Activated T-helper 9 cell treated with anti-CD3 and anti-CD28 coated beads, Interleukin-2, amount 50 U/mL, for 16 hours (primary cell): ENCODE data around the gene NFIL3.
"Not testable (repeated sequence)": the region's sequence is repeated elsewhere in the genome, so short reads cannot be mapped to it uniquely, and the experiment has no call there.

Source experiments
- DNase-seq: peaks from one replicate; pipeline ENCODE4 v3.0.0-alpha.2; 2020; ENCODE audit warnings: low read depth

Gene NFIL3

DNA sequence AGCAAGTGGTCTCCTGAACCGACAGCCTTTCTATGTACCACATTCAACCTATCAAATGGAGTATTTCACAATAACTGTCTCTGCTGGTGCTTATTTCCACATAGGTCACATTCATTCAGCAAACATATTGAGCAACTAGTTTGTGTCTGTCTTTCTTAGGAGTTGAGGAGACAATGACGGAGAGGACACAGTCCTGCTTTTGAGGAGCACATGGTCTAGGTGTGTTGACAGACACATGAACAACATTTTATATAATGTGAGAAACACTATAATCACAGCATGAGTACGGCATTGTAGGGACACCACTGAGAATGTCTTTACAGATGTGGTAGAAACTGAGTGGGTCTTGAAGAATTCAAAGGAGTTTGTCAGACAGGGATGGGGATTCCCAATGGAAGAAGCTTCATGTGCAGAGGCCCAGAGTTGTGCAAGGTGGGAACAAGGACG lies 28.5 kb downstream of the NFIL3 start:
- DNase-seq: no peak

DNA sequence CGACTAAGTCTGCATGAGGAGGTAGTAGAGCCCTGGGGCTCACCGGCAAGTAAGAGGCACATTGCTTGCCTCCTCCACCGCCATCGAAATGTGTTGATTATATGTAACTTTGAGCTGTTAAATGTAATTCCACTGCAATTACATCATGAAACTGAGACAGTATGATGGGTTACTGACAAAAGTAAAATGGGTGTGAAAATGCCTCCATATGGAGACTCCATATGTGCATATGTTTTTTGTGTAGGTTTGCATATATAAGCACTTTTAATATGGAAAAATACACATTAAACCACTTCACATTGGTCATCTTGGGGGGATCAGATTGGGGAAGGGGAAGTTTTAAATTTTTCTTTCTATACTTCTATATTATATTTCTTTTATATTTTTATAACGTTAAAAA lies 29.8 kb downstream of the NFIL3 start:
- no peak for DNase-seq

DNA sequence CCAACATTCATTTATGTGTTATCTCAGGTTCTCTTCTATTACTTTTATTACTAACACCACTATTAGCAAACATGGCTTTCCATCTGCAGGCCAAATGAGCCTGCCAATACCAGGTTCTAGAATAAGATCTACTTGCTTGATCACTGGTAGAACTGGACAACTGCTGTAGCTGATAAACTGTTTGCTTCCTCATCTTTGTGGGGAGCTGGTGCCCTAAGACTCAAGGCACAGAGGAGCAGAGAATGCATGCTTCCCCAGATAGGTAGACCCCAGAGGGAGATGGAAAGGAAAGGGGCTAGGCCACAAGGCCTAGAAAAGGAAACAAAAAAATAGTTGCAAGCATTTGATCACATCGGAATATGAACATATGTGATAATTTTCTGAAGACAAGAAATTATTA lies 31.2 kb downstream of the NFIL3 start:
- DNase-seq: no peak

DNA sequence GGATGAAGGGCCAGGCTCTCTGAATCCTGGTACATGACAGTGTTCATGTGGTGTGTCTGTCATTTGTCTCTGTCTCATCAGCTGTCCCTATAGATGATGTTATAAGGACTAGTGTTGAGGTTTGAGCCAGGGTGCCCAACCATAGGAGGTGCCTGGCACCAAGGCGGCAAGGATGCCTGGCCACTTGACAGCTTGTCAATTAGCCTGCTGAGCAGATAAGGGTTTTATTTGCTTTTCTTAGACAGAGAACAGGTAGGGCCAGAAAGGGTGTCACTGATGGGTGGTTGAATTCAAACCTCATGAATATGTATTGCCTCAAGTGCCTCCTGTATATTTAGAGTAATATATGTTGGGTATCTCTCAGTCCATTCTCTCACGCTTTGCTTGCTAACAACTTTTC lies 31.8 kb downstream of the NFIL3 start:
- no peak for DNase-seq

DNA sequence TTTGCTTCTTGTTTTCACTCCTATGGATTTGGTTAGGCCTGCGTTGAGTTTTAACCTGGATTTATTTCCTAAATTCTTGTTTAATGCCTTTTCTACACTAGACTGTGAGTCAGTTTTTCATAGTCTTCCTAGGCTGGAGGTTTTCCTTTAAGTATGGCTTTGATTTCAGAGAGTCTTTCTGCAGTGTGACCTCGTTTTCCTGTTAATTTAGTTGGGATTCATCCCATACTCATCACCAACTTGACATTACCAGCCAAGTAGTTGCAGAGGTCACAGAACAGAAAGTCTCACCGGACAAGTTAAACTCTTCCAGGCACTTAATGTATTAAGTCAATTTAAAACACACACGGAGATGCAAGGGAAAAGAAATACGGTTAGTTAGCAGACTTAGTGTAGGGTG lies 32.2 kb downstream of the NFIL3 start:
- DNase-seq: no peak

DNA sequence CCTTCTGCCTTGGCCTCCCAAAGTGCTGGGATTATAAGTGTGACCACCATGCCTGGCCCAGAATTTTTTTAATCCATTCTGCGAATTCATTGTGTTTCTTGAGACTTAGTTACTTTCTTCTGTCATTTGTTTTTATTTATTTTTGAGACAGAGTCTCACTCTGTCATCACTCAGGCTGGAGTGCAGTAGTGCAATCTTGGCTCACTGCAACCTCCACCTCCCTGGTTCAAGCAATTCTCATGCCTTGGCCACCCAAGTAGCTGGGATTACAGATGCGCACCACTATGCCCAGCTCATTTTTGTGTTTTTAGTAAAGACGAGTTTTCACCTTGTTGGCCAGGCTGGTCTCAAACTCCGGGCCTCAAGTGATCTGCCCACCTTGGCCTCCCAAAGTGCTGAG lies 33.9 kb downstream of the NFIL3 start:
- DNase-seq: not testable (repeated sequence)

DNA sequence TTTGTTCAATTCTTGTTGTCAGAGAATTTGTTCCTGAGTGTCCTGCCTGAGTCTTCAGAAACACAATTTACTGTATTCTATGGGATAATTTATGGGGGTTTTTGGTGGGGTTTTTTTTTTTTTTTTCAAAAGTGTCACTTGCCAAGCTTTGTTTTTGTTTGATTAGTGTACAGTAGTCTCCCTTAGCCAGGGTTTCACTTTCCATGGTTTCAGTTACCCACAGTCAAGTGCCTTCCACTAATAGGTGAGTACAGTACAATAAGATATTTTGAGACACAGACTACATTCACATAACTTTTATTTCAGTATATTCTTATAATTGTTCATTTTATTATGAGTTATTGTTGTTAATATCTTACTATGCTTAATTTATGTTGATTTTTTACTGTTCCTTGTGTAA lies 36.9 kb downstream of the NFIL3 start:
- no peak for DNase-seq

DNA sequence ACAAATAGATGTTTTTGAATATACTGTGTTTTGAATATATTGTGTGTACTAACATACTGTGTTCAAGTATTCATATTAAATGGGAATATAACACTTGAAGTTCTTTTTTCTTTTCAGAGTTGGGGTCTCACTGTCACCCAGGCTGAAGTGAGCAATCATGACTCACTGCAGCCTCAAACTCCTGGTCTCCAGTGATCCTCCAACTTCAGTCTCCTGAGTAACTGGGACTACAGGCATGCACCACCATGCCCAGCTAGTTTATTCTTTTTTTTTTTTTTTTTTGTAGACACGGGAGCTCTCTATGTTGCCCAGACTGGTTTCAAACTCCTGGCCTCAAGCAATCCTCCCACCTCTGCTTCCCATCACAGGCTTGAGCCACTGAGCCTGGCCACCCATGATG lies 38.7 kb downstream of the NFIL3 start:
- no peak for DNase-seq

DNA sequence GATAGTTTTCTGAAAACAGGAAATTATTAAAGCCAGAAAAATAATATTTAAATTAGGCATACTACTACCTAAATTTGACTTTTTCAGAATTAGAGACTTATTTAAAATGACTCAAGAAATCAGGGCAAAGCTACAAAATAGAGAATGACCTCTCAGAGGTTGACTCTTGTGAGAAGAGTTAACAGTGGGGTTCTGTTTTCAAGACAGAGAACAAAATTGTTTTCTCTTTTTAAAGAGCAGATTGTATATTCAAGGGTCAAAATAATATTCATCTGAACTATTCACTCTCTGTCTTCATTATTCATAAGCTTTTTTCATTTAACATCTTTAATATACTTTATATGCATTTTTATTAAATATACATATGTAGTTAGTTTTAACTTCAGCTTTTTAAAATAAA lies 40.1 kb downstream of the NFIL3 start:
- DNase-seq: no peak

DNA sequence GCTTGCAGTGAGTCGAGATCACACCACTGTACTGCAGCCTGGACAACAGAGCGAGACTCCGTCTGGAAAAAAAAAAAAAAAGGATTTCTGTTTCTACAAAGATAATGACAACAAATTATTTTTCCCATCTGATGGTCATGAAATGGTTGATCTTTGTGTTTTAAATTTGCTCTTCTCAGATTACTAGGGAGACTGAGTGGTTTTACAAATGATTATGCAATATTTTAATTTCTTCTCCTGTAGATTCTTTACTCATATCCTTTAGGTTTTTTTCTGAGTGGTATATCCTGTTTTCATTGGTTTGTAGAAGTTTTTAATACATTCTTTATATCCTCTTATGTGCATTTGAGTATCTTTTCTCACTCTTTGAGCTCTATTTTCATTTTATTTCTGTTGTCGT lies 41.3 kb downstream of the NFIL3 start:
- DNase-seq: no peak

DNA sequence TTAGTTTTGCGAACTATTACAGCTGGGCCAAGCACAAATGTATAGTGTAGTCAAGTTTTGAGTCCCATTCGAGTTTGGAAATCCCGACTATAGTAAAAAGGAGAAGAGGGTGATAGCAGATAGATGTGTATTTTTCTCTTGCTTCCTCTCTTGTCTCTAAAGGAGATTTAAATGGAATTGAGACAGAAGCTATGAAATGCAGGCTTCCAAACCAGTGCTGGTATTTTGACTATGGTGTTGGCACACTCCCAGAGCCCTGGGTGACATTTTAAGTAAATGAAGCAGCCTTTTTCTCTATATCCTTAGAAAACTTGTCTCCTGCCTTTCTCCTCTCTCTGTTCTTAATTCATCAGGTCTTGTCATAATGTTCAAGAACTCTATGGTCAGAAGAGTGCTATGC lies 44.2 kb downstream of the NFIL3 start:
- no peak for DNase-seq

DNA sequence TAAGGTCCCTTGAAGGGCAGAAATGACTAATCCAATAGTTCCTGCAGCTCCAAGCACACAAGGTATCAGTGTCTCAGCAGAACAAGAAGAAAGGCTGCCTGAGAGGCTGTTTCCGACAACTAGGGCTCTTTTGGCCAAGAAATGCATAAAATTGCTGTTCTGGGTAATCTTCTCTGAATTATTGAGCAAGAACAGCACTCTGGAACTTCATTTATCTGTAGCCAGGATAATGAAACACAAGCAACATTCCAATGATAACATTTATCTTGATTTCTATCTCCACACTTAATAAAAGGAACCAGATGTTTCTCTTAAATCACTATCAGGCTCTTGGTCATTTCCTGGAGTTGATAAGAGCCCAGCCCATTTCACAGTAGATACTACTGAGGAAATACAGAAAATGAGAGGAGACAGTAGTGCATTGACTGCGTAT lies 44.9 kb downstream of the NFIL3 start:
- DNase-seq: no peak

DNA sequence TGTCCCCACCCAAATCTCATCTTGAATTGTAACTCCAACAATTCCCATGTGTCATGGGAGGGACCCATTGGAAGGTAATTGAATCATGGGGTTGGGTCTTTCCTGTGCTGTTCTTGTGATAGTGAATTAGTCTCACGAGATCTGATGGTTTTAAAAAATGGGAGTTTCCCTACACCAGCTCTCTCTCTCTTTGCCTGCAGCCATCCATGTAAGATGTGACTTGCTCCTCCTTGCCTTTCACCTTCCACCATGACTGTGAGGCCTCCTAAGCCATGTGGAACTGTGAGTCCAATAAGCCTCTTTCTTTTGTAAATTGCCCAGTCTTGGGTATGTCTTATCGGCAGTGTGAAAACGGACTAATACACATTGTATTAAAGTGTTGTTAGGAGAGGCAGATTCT lies 45.6 kb downstream of the NFIL3 start:
- not testable (repeated sequence) for DNase-seq

DNA sequence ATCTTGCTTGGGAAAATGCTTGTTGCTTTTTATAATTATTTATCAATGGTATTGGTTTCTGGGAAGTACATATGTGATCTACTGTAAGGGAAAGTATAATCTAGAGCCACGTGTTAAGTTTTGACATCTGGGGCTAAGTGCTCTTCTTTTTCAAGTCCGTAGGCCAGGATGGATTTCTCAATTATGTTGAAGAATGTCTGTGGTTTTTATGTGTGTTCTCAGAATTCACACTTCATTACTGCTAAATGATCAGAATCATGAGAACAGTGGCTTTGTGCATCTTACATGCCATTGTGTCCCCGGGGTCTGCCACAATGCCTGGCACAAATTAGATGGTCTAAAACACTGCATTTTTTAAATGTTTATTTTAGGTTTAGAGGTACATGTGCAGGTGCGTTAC lies 47.4 kb downstream of the NFIL3 start:
- DNase-seq: no peak

DNA sequence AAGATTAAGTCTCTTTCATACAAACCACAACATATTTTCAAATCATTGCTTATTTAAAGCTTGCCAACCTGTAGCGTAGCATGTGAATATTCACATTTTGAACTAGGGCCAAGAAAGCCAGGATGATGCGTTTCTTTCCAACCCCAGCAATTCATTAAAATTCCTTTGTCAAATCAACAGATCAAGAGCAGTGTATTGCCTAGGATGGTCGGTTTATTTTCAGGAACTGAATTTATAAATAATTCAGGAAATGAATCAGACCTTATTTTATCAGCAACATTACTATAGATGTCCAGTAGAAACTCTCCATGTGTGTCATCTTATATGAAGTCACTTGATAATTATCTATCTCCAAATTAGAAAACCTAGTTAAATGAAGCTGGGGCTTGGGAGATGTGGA lies 48.7 kb downstream of the NFIL3 start:
- no peak for DNase-seq

DNA sequence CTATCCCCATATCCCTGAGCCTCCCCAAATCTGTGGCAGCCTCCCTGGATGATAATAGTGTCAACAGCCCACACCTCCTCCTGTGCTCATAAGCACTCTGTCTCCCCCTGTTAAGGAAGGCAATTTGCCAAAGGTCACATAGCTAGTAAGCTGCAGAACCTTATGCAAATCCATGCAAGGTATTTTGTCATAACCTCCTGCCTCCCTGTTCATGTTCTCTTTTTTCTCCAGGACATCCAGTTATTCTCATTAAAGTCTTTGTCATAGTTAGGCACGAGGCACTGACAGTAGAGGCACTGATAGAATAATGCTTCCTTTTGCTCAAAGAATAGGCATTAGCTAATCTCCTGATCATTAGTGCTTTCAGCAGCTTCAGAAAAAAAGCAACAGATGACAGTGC lies 51.7 kb downstream of the NFIL3 start:
- DNase-seq: no peak

DNA sequence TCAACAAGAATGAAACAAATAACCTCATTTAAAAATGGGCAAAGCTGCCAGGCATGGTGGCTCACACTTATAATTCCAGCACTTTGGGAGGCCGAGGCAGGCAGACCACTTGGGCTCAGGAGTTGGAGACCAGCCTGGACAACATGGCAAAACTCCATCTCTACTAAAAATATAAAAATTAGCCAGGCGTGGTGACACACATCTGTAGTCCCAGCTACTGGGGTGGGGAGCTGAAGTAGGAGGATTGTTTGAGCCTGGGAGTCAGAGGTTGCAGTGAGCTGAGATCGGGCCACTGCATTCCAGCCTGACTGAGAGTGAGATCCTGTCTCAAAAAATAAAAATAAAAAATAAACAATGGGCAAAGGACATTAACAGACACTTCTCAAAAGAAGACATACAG lies 53.6 kb downstream of the NFIL3 start:
- DNase-seq: not testable (repeated sequence)

DNA sequence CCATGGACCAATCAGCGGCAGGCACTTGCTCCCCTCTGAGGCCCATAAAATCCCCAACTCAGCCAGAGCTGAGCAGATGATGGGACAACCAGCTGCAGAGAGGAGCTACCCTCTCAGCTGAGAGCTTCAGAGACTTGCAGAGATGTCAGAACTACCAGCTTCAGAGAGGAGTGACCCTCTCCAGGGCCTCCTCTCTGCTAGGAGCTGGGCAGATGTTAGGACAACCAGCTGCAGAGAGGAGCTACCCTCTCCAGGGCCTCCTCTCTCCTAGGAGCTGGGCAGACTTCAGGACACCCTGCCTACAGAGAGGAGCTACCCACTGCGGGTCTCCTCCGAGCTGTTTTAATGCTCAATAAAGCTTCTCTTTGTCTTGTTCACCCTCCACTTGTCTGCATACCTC lies 58.9 kb downstream of the NFIL3 start:
- DNase-seq: no peak

DNA sequence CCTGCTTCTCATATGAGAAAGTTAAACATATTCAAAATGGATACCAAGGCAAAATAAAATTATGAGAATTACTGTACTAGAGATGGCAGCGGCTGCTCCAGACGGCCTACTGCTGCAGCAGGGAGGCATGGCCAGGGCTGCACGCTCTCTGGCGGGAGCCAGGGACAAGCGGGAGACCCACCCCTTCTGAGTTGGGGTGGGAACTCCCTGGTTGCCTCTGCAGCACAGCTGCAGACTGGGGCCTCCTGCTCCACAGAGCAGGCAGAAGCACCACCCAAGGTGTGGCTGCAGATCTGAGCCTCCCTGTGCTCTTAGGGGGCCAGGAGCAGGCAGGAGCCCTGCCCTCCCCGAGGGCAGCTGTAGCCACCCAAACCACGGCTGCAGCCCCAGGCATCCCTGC lies 59.6 kb downstream of the NFIL3 start:
- no peak for DNase-seq

DNA sequence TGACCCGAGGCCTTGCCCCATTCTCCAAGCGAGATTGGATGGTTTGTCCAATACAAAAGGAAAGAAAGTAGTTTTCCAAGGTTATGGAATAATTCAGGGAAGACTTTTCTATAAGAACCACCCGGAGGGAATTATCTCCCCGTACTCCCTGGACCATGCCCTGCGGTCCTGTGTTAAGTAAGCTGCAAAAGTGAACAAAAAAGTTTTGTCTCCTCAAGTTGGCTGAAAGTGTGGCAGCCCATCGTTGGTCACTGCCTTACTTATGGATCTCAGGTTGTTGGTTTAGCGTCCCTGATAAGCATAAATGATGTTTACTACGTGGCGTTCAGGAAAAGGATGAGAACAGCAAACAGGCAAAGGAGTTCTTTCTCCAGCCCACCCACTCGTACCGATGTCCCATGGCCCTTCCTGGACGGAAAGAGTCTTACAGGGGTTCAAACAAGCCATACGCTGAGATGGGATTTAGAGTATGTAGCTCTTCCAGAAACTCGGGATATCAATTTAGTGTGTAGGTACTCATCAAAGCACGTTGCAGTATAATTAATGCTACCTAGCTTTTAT lies 61.5 kb downstream of the NFIL3 start:
- no peak for DNase-seq

DNA sequence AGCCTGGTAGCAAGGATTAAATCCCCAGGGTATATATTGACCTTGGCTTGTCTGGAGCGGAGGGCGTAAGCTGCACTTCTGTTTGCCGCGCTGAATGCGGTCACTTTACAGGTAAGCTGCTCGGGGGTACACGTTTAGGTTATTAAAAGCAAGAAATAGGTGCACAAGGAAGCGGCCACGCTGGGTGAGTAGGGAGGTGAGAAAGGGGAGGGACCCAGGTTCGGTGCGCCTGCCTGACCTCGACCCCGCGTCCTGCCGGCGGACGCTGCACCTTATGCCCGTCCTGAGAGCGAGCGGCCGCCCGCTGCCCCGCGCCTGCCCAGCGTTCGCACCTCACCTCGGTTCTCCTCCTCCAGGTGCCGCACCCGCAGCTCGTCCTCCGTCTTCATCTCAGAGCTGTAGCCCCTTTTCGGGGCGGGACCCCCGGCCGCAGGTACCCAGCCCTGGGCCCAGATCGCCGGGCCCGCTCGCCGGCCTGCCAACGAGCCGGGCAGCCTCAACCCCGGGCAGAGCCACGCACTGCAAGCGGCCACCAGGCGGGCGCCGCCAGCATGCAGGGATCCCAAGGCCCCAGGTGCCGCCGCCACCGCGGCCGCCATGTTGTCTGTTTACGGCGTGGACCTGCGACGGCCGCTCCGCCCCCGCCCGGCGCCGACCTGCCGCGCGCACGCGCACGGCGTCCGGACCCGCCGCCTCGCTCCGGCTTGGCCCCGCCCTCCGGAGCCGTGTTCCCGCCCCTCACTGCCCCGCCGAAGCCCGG lies 62.2 kb downstream of the NFIL3 start, which contains the start of gene AUH:
Gene AUH, minus strand, starts transcription at position 628 of the 760 bp plus-strand sequence. Its CDS starts 29 bp downstream, at position 599.
- peak; percentile 83 for DNase-seq

DNA sequence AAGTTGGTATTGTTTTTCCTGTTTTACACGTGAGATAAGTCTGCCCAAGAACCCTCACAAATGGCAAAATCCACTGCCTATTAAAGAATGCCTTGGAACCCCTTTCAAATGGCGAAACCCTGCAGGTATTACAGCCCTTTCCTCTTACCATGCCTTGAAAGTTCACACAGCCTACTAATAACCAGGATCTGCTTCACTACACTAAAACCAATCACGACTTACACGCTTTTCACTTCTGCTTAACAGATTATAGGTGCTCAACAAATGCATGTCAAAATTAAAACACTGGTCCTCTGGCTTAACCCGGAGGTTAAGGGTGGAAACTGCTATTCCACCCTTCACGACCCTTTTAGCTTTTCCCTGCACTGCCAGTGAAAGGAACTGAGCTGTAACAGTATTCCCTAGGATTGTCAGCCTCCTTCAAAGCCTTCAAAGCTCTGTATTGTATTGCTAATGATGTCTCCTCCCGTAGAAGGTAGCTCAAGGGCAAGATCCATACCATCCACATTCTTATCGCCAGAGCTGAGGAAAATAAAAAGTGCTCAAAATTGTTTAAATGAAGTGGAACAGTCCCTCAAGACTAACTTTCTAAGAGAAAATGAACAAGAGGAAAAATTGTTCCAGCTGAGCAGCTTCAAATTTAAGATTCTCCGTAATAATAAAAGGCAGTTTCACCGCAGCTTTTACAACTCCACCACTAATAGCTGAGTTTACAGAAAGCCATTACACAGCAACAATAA lies 62.9 kb downstream of the NFIL3 start:
- DNase-seq: no peak
